NCI-H2107 treated with DMSO at 0.1 percent for 48 hours (cell line): ENCODE data around the gene WNT16.
"Not testable (repeated sequence)": the region's sequence is repeated elsewhere in the genome, so short reads cannot be mapped to it uniquely, and the experiment has no call there.

Source experiments
- DNase-seq: peaks from one replicate; lab custom pipeline; 2025; ENCODE audit not compliant: unreplicated experiment; lab: John Stamatoyannopoulos, UW

The WNT16 gene, protein sequence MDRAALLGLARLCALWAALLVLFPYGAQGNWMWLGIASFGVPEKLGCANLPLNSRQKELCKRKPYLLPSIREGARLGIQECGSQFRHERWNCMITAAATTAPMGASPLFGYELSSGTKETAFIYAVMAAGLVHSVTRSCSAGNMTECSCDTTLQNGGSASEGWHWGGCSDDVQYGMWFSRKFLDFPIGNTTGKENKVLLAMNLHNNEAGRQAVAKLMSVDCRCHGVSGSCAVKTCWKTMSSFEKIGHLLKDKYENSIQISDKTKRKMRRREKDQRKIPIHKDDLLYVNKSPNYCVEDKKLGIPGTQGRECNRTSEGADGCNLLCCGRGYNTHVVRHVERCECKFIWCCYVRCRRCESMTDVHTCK

DNA sequence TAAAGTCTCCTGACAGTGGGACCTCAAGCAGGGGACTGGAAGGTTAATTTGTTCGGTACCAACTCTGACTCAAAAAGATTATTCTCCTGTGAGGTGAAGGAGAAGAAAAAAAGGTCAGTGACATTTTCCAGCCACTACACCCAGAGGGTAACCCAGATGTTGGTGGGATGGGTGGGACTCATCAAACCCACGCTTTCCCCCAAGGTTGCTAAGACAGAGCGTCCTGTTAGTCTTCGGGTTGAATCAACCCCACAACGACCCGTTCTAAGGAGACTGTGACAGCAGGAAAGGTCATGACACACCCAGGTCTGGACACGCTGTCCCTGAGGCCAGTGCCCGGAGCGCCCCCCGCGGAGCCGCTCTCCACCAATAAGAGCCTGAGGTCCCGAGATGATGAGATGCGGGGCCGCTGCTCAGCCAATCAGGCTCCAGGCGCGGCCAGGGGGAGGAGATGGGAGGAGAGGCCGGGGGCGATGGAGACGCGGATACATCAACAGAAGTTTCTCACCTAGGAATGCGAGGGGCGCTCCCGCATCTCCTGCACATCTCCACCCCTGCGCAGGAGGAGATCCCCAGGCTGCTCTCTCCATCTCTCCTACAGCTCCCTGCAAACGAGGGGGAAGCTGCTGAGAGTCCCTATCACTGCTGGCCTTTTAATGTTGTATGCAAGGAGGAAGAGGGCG is at the start of gene WNT16:
Gene WNT16, plus strand, starts transcription at position 493 of the 683 bp plus-strand sequence. CDS start 293 bp downstream, outside the sequence.
- no peak for DNase-seq

DNA sequence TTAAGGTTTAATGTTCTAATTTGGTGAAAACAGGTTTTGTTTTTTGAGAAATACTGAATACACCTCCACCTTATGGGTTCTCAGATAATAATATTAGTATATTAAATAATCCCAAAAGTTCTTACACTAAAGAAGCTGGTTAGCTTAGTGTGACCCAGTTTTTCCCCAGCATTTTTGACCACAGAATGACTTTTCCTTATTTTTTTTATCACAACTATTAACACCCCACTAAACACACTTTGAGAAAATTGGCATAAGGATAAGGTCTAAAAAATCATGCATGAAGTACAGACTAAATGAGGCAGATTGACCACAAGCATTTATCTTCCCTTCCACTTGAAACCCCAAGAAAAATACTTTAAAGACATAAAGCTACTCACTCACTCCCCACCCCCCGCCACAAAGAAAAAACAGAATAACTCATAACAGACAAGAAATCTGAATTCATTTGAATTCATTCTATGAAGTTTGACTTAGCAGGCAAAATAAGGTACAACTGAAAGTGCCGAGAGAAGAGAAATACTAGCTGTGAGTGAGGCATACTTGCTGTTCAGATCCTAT is 49.7 kb upstream of the WNT16 start:
- DNase-seq = no peak

DNA sequence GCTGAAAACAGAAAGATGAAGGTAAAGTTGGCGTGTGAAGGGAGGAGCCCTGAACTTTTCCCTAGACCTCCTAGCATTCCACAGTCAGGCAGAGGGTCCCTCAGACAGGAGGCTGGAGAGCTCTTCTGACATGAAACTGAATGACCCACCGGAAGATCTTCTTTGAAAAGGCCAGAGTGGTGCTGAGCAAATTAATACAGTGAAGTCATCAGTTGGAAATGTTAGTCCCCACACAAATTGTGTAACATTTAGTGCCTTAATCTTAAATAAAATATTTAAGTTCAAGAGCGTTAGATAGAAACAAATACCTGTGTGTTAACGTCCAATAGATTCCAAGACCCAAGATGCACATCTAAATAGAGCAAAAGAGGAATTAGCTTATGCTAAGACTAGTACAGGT is 49.0 kb upstream of the WNT16 start:
- no peak for DNase-seq

- DNase-seq = no peak
Measured at GRCh38 chr7:121280656-121281055, 48.1 kb upstream of the WNT16 start.

DNA sequence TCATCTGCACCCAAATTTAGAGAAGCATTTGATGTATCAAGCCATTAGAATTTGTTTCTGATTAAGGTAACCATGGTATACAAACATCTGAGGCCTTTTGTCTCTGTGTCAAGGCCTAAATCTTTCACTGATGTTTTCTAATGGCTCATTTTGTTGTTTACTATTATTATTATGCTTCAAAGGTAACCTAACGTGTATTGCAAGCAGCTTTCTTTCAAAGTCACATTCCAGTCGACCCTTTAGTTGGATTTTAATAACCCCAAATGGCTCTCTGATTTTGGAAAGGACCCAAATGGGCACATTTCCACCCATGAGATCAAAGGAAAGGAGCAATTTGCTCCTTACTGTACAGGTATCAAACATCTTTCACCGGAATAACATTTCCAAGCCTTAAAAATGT is 46.7 kb upstream of the WNT16 start:
- no peak for DNase-seq

GRCh38 chr7:121285066-121285667 is 43.6 kb upstream of the WNT16 start:
- no peak for DNase-seq

DNA sequence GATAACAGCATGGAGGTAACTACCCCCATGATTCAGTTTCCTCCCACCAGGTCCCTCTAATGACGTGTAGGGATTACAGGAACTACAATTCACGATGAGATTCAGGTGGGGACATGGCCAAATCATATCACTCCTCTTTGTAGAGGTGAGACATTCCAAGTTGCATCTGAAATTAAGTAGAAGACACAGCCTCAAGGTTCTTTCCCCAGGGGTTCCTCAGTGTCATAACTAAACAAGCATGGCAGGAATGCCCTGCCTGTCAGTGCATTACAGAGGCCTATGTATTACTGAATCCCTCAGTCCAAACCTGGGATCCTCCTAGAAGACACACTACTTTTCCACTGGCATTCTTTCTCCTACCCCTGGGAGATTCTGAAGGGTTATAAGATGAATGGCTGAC is 42.6 kb upstream of the WNT16 start:
- no peak for DNase-seq

DNA sequence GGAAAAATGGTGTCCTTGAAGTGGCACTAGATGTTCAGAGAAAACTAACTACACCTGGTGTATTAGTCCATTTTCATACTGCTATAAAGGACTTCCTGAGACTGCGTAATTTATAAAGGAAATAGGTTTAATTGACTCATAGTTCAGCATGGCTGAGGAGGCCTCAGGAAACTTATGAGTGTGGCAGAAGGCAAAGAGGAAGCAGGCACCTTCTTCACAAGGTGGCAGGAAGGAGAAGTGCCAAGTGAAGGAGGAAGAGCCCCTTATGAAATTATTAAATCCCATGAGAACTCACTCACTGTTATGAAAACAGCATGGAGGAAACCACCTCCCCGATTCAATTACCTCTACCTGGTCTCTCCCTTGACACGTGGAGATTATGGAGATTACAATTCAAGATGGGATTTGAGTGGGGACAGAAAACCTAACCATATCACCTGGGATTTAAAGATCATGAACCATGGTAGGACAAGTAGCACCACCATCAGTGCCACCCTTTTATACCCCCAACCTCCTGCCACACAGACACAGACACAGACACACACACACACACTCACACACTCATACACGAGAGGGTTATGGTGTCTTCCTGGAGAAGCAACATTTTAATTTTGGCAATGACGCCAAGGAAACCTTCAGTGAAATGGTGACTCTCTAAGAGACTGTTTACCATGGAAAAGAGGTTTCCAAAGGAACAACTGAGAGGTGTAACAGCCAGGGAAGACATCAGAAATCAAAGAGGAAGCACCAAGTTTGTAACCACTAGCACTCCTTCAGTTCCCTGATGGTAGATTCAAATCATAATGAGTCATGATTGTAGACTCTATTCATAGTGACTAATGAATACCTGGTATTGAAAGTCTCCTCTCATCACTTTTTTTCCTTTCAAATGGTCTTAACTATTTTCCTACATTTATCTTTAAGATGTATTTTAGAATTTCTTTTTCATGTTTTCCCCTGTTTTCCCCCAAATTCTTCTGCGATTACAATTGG is 41.8 kb upstream of the WNT16 start:
- DNase-seq = no peak

GRCh38 chr7:121288894-121289293 is 39.9 kb upstream of the WNT16 start:
- DNase-seq = no peak

DNA sequence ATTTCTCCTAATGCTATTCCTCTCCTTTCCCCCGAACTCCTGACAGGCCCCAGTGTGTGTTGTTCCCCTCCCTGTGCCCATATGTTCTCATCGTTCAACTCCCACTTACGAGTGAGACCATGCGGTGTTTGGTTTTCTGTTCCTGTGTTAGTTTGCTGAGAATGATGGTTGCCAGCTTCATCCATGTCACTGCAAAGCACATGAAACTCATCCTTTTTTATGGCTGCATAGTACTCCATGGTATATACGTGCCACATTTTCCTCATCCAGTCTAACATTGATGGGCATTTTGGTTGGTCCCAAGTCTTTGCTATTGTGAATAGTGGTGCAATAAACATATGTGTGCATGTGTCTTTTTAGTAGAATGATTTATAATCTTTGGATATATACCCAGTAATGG is 38.9 kb upstream of the WNT16 start:
- not testable (repeated sequence) for DNase-seq

- no peak for DNase-seq
Measured at GRCh38 chr7:121294448-121294992, 34.3 kb upstream of the WNT16 start.

DNA sequence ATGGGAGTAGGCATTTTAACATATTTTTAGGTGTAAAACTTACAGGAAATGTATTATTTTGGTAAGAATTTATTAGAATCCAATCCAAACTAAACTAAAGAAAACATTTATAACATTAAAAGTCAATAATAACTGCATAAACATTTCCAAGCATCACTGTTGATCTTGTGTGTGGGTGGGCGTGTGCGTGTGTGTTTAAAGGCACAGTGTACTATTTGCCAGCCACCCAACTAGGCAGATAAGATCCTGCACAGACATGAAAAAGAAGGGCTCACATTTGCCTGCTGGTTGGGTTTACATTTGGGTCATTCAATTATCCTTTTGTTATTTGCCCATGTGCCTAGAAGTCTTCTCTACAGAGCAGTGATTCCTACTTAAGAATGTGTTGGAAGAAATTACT is 31.0 kb upstream of the WNT16 start:
- DNase-seq = no peak

GRCh38 chr7:121298831-121299239 is 30.0 kb upstream of the WNT16 start:
- no peak for DNase-seq

GRCh38 chr7:121300685-121301420 is 27.9 kb upstream of the WNT16 start:
- no peak for DNase-seq

GRCh38 chr7:121301446-121302213 is 27.2 kb upstream of the WNT16 start:
- DNase-seq = no peak

GRCh38 chr7:121302214-121302745 is 26.5 kb upstream of the WNT16 start:
- DNase-seq = no peak

DNA sequence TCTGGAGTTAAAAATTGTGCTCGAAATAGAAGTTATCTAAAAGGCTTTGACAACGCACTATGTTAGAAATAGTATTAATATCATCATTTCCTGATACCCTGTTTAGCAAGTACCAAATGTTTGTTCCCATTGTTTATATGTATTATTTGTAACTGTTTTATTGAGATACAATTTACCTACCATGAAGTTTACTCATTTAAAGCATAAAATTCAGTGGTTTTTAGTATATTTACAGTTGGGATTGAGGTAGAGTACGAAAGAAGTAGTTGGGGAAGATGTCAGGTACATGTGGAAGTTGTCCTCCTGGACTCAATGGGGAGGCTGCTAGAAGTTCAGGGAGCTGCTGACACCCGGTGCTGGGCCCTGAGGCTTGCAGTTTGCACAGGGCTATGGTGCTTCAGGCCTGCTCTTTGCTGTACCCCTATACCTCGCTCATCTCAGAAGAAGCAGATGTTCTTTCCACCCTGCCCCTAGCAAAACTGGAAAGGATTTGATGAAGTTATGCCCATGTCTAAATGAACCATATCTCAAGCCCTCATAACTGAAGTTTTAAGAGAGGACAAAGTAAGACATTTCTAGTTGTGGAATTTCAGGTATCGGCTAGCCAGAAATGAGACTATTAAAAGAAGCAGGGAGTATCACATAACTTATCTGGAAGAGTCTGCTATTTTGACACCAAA is 25.2 kb upstream of the WNT16 start:
- DNase-seq = no peak

GRCh38 chr7:121304102-121304658 is 24.6 kb upstream of the WNT16 start:
- DNase-seq = no peak
